ENCODE results near the gene MTARC1.

- no peak for TF ChIP-seq EZH2 (IDR thresholded peaks at IDR 0.05; ENCODE audit: insufficient read depth, poor library complexity, severe bottlenecking)
- no peak for TF ChIP-seq EZH2phosphoT487 (IDR thresholded peaks at IDR 0.05; ENCODE audit: insufficient read depth, low read depth)
Observed at GRCh38 chr1:220759147-220759546, 27.6 kb upstream of the MTARC1 start.

Measured in GM23248 (cell line).